ENCODE data around the gene EPX.

- TF ChIP-seq TAF1 (IDR thresholded peaks at IDR 0.05; ENCODE audit: borderline replicate concordance, insufficient read depth, low read length) (no peak), SIN3A (IDR thresholded peaks at IDR 0.05; ENCODE audit: borderline replicate concordance, insufficient read depth, low read length) (no peak), POLR2AphosphoS5 (IDR thresholded peaks at IDR 0.05; ENCODE audit: low read depth, low read length) (no peak), FOXP2 (optimal IDR thresholded peaks at IDR 0.05; ENCODE audit: borderline replicate concordance, extremely low read depth, extremely low read length, insufficient read depth) (no peak)
- TF ChIP-seq, protein P1, sequence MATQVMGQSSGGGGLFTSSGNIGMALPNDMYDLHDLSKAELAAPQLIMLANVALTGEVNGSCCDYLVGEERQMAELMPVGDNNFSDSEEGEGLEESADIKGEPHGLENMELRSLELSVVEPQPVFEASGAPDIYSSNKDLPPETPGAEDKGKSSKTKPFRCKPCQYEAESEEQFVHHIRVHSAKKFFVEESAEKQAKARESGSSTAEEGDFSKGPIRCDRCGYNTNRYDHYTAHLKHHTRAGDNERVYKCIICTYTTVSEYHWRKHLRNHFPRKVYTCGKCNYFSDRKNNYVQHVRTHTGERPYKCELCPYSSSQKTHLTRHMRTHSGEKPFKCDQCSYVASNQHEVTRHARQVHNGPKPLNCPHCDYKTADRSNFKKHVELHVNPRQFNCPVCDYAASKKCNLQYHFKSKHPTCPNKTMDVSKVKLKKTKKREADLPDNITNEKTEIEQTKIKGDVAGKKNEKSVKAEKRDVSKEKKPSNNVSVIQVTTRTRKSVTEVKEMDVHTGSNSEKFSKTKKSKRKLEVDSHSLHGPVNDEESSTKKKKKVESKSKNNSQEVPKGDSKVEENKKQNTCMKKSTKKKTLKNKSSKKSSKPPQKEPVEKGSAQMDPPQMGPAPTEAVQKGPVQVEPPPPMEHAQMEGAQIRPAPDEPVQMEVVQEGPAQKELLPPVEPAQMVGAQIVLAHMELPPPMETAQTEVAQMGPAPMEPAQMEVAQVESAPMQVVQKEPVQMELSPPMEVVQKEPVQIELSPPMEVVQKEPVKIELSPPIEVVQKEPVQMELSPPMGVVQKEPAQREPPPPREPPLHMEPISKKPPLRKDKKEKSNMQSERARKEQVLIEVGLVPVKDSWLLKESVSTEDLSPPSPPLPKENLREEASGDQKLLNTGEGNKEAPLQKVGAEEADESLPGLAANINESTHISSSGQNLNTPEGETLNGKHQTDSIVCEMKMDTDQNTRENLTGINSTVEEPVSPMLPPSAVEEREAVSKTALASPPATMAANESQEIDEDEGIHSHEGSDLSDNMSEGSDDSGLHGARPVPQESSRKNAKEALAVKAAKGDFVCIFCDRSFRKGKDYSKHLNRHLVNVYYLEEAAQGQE (IDR thresholded peaks at IDR 0.05; ENCODE audit: insufficient read depth in 1 of 2, low read depth in 2 of 2, low read length in 2 of 2) = no peak
Measured at GRCh38 chr17:58239987-58240386, 47.5 kb downstream of the EPX start.
